Duodenal mucosa (tissue), 2 donors: ENCODE data around the gene CMBL.
"Not testable (repeated sequence)": the region's sequence is repeated elsewhere in the genome, so short reads cannot be mapped to it uniquely, and the experiment has no call there.

ENCODE experiments used
- H3K27ac ChIP-seq: one replicate; pipeline ENCODE4 v1.7.0; 2013; ENCODE audit warnings: low read depth, low read length
- H3K27me3 ChIP-seq, 2 donors: one replicate each; pipeline ENCODE4 v1.7.0; 2013; ENCODE audit warnings: low read length in 2 of 2, control low read depth in 1 of 2; ENCODE audit not compliant: insufficient read depth in 2 of 2, control insufficient read depth in 1 of 2
- H3K36me3 ChIP-seq, 2 donors: one replicate each; pipeline ENCODE4 v1.7.0; 2013; ENCODE audit warnings: low read length in 2 of 2, control low read depth in 1 of 2; ENCODE audit not compliant: insufficient read depth in 2 of 2, control insufficient read depth in 1 of 2
- H3K4me1 ChIP-seq, 2 donors: one replicate each; pipeline ENCODE4 v1.7.0; 2013; ENCODE audit warnings: low read length in 2 of 2, control low read depth in 1 of 2; ENCODE audit not compliant: insufficient read depth in 2 of 2, control insufficient read depth in 1 of 2
- H3K4me3 ChIP-seq, 2 donors: one replicate each; pipeline ENCODE4 v1.7.0; 2013; ENCODE audit warnings: low read length in 2 of 2, low read depth in 1 of 2
- H3K9ac ChIP-seq, 2 donors: one replicate each; pipeline ENCODE4 v1.7.0; 2013; ENCODE audit warnings: low read length in 2 of 2, low read depth in 1 of 2
- H3K9me3 ChIP-seq, 2 donors: one replicate each; pipeline ENCODE4 v1.7.0; 2013; ENCODE audit warnings: low read length in 2 of 2, control low read depth in 1 of 2; ENCODE audit not compliant: control insufficient read depth in 1 of 2

CMBL gene

GRCh38 chr5:10272875-10273209, 34.9 kb downstream of the CMBL start:
- not testable (repeated sequence) for H3K27ac ChIP-seq, H3K9ac ChIP-seq, H3K27me3 ChIP-seq, H3K9me3 ChIP-seq, H3K36me3 ChIP-seq
- peak overlapping the region in 1 of 2 donors; percentile 25 for H3K4me3 ChIP-seq
- peaks cover 6 to 11% of the 10 kb centered on the region in 2 donors for H3K4me1 ChIP-seq

DNA sequence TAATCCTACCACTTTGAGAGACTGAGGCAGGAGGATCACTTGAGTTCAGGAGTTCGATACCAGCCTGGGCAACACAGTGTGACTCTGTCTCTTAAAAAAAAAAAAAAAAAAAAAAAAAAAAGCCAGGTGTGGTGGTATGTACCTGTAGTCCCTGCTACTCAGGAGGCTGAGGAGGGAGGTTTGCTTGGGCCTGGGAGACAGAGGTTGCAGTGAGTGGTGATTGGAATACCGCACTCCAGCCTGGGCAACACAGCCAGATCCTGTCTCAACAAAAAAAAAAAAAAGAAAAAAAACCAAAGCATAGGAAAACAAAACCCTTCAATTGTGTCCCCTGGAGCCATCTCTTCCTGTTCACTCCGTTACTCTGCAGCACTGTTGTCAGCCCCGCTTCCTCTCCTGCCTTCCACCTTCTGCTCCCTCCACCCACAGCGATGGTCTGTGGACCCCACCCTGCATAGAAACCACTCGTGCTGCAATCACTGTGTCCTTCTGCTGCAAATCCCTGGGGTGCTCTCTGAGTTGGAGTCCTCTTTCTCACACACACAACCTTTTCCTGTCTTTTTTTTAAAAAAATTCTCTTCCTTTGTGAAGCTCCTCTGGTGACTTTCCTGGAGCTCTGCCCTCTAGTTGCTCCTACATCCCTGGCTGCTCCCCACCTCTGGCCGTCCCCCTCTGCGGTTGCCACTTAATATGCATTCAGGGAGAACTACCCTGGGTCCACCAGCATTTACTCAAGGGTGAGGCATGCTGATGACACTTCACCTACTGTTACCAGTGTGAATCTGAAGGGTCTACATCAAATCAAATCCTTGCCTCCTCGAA, 35.4 kb downstream of the CMBL start:
- Histone ChIP-seq H3K9me3 (no peaks in the 10 kb centered on the region), H3K4me1 (peaks cover 6 to 11% of the 10 kb centered on the region in 2 donors), H3K4me3 (peak overlapping the region in 1 of 2 donors; percentile 25), H3K36me3 (no peaks in the 10 kb centered on the region), H3K9ac (no peak overlapping the region), H3K27me3 (no peaks in the 10 kb centered on the region), H3K27ac (no peak overlapping the region)

GRCh38 chr5:10268100-10268499, 39.6 kb downstream of the CMBL start:
- Histone ChIP-seq H3K4me1 (peaks cover 0 to 6% of the 10 kb centered on the region in 2 donors), H3K36me3 (peaks cover 22 to 28% of the 10 kb centered on the region in 2 donors), H3K4me3 (no peak overlapping the region), H3K27me3 (no peaks in the 10 kb centered on the region), H3K27ac (no peak overlapping the region), H3K9me3 (no peaks in the 10 kb centered on the region), H3K9ac (no peak overlapping the region)

DNA sequence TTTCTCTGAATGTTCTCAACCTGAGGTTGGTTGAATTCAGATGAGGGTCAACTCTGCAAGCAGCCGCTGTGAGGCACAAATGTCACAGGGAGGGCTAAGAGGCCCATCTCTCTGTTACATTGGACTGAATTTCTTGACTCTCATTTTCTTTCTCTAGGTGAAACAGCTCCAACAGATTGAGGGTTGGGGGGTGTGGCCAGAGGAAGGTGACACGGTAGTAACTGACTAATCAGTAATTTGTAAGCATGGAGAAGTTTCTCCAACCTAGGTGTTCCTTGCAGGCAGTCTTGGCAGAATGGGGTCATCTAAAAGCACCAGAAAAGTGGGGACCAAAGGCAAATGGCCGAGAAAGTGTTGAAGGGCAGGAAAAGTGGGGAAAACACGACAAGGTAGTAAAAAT, 40.9 kb downstream of the CMBL start:
- H3K9ac ChIP-seq = no peak overlapping the region
- no peaks in the 10 kb centered on the region for H3K4me1 ChIP-seq
- H3K36me3 ChIP-seq = peaks cover 26 to 40% of the 10 kb centered on the region in 2 donors
- no peak overlapping the region for H3K27ac ChIP-seq
- H3K9me3 ChIP-seq = no peaks in the 10 kb centered on the region
- H3K4me3 ChIP-seq = no peak overlapping the region
- no peaks in the 10 kb centered on the region for H3K27me3 ChIP-seq

GRCh38 chr5:10266137-10266536, 41.6 kb downstream of the CMBL start:
- H3K9ac ChIP-seq = no peak overlapping the region

GRCh38 chr5:10265245-10266109, 42.2 kb downstream of the CMBL start:
- Histone ChIP-seq H3K9ac (no peak overlapping the region), H3K9me3 (no peaks in the 10 kb centered on the region), H3K36me3 (peaks cover 39 to 54% of the 10 kb centered on the region in 2 donors), H3K4me1 (no peaks in the 10 kb centered on the region), H3K27ac (no peak overlapping the region), H3K4me3 (no peak overlapping the region), H3K27me3 (no peaks in the 10 kb centered on the region)

More at GRCh38 chr5:10266137-10266536, 41.6 kb downstream of the CMBL start:
- Histone ChIP-seq H3K4me1 (no peaks in the 10 kb centered on the region), H3K27me3 (no peaks in the 10 kb centered on the region), H3K9me3 (no peaks in the 10 kb centered on the region), H3K27ac (no peak overlapping the region), H3K36me3 (peaks cover 32 to 47% of the 10 kb centered on the region in 2 donors), H3K4me3 (no peak overlapping the region)

GRCh38 chr5:10264604-10265003, 43.1 kb downstream of the CMBL start:
- Histone ChIP-seq H3K9ac (no peak overlapping the region), H3K4me3 (no peak overlapping the region), H3K36me3 (peaks cover 46 to 62% of the 10 kb centered on the region in 2 donors), H3K27me3 (no peaks in the 10 kb centered on the region), H3K9me3 (no peaks in the 10 kb centered on the region), H3K4me1 (no peaks in the 10 kb centered on the region), H3K27ac (no peak overlapping the region)

DNA sequence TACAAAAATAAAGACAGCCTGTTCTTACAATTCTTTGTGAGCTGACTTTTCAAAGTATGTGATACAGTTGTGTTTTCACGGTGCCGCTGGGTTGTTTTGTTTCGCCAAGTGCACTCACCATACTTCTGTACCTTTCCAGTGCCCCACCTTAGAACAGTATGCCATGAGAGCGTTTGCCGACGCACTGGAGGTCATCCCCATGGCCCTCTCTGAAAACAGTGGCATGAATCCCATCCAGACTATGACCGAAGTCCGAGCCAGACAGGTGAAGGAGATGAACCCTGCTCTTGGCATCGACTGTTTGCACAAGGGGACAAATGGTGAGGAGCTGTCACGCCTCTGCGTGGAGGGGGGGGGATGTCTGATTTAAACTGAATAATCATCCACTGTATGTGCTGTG, 44.7 kb downstream of the CMBL start:
- Histone ChIP-seq H3K36me3 (peaks cover 62 to 79% of the 10 kb centered on the region in 2 donors), H3K9me3 (no peaks in the 10 kb centered on the region), H3K9ac (no peak overlapping the region), H3K4me3 (no peak overlapping the region), H3K4me1 (no peaks in the 10 kb centered on the region), H3K27ac (no peak overlapping the region), H3K27me3 (no peaks in the 10 kb centered on the region)

DNA sequence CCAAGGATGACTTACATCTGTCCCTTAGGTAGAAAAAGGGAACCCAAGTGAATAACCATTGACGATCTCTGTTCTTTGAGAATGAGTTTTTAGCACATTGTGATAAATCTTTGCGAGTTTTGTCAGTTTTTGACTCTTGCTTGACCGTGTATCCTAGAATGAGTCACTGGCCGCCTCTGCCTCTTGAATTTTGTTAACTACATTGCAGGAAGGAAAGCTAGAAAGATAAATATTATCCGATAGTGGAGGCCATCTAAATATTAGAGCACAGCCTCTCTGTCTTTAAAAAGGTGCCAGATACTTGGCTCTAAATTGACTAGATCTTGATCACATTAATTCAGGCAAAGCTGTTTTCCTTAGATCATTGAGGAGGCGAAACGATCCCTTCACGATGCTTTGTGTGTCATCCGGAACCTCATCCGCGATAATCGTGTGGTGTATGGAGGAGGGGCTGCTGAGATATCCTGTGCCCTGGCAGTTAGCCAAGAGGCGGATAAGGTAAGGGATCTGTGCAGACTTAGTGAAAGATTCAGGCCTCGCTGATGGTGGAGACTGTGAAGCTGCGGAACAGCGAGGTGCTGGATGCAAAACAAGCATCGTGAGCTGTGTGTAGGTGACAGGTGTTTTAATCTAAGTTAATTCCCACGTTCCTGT, 45.5 kb downstream of the CMBL start:
- no peak overlapping the region for H3K27ac ChIP-seq

DNA sequence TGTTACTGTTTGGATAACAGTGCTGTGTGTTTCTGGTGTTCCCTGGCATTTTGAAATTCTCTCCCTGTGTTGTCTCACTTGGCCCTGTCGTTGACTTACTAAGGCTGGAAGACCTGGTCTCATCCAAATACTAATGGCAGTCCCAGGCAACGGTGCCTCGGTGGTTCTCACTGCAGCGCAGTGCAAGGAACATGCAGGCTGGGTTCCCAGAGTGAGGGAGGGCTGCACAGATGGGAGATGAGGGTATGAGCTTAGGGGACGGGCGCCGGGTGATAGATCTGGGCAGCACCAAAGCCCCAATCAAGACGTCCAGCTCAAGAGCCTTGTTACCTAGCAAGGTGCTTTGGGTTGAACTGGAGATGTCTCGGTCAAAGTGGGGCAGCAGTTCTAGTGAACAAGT, 46.6 kb downstream of the CMBL start:
- Histone ChIP-seq H3K27ac (no peak overlapping the region), H3K4me1 (no peaks in the 10 kb centered on the region), H3K9me3 (no peaks in the 10 kb centered on the region), H3K4me3 (no peak overlapping the region), H3K27me3 (no peaks in the 10 kb centered on the region), H3K9ac (no peak overlapping the region), H3K36me3 (peaks cover 72 to 98% of the 10 kb centered on the region in 2 donors)

More for the DNA sequence above, 45.5 kb downstream of the CMBL start:
- H3K36me3 ChIP-seq = peaks cover 67 to 86% of the 10 kb centered on the region in 2 donors
- no peaks in the 10 kb centered on the region for H3K9me3 ChIP-seq
- no peak overlapping the region for H3K9ac ChIP-seq
- no peaks in the 10 kb centered on the region for H3K4me1 ChIP-seq
- H3K27me3 ChIP-seq = no peaks in the 10 kb centered on the region
- no peak overlapping the region for H3K4me3 ChIP-seq
